SIG-M5 treated with dmso at 0.1 percent for 504 hours (cell line): ENCODE measurements around the gene VAPA.

ENCODE experiments used
- DNase-seq: peaks from one replicate; lab custom pipeline; 2025; ENCODE audit not compliant: unreplicated experiment; lab: John Stamatoyannopoulos, UW

Gene VAPA

GRCh38 chr18:9969247-9969646 lies 55.4 kb downstream of the VAPA start:
- DNase-seq = peak; percentile 38

GRCh38 chr18:9971313-9971920 lies 57.6 kb downstream of the VAPA start:
- DNase-seq = peak; percentile 72

GRCh38 chr18:9973470-9973869 lies 59.7 kb downstream of the VAPA start:
- DNase-seq = no peak

- no peak for DNase-seq
Measured at GRCh38 chr18:9974279-9974915, 60.6 kb downstream of the VAPA start.

- DNase-seq = no peak
Measured at GRCh38 chr18:9975658-9976057, 61.8 kb downstream of the VAPA start.

GRCh38 chr18:9982711-9983110 lies 68.9 kb downstream of the VAPA start:
- no peak for DNase-seq

- DNase-seq = no peak
Measured at GRCh38 chr18:9984080-9984479, 70.3 kb downstream of the VAPA start.

GRCh38 chr18:9985641-9986040 lies 71.8 kb downstream of the VAPA start:
- no peak for DNase-seq

- DNase-seq = no peak
Measured at GRCh38 chr18:9986156-9986930, 72.5 kb downstream of the VAPA start.

GRCh38 chr18:9987345-9987744 lies 73.5 kb downstream of the VAPA start:
- no peak for DNase-seq

- DNase-seq = no peak
Measured at GRCh38 chr18:9987931-9988330, 74.1 kb downstream of the VAPA start.

- DNase-seq = no peak
Measured at GRCh38 chr18:9988665-9989064, 74.8 kb downstream of the VAPA start.

- peak; percentile 1 for DNase-seq
Measured at GRCh38 chr18:9989481-9989880, 75.7 kb downstream of the VAPA start.

GRCh38 chr18:9991011-9992000 lies 77.5 kb downstream of the VAPA start:
- DNase-seq = no peak

GRCh38 chr18:9992300-9992972 lies 78.6 kb downstream of the VAPA start:
- DNase-seq = no peak

GRCh38 chr18:9992973-9993520 lies 79.2 kb downstream of the VAPA start:
- DNase-seq = no peak

- DNase-seq = no peak
Measured at GRCh38 chr18:9993521-9994025, 79.8 kb downstream of the VAPA start.

GRCh38 chr18:9994026-9994570 lies 80.3 kb downstream of the VAPA start:
- no peak for DNase-seq

- no peak for DNase-seq
Measured at GRCh38 chr18:9994701-9995235, 81.0 kb downstream of the VAPA start.
